Activated CD8-positive, alpha-beta memory T cell treated with anti-CD3 and anti-CD28 coated beads for 1 hour (primary cell): ENCODE data around the gene TLR2.
"Not testable (repeated sequence)": the region's sequence is repeated elsewhere in the genome, so short reads cannot be mapped to it uniquely, and the experiment has no call there.

Source experiments
- DNase-seq, 2 donors: peaks; one replicate each; pipeline ENCODE4 v3.0.0-alpha.2; 2020; ENCODE audit warnings: low read depth in 1 of 2; ENCODE audit errors: extremely low read depth in 1 of 2

Gene TLR2

DNA sequence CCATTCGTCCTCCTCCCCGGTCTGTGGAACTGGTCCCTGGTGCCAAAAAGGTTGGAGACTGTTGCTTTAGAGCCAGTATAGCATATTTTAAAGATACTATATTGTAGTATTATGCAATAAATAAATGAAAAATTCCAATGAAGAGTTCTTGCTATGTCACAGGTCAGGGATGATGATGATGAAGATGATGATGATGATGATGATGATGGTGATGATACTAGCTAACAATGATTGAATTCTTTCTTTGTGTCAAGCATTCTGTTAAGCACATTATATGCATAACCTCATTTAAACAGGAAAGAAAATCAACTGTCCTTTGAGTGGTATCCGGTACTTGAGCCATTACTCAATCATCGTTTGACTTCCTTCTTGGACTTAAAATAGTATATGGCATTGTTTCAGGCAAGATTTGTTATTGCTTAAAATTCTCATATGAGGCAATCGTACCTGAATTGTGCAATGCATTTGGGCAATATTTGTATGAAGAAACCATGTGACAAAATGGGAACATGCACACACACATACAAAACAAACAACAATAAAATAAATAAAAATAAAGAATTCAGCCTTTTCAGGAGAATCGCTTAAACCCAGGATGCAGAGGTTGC lies 22.8 kb upstream of the TLR2 start:
- DNase-seq, result no peak

DNA sequence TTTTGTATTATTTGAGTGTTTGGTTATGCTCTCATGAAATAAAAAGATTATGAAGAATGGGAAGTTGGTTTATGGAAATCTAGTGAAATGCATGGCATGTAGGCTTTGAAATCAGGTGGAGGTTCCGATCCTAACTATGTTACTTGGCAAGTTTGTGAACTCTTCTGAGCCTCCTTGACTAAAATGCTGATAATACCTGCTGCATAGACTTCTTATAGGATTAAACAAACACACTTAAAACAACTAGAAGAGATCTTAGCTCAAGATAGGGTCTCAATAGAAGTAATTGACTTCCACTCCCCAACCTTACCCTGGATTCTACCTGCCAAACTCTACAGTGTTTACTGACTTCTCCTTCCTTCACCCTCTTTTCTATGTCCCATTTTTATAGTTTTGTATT lies 22.2 kb upstream of the TLR2 start:
- DNase-seq, result no peak

DNA sequence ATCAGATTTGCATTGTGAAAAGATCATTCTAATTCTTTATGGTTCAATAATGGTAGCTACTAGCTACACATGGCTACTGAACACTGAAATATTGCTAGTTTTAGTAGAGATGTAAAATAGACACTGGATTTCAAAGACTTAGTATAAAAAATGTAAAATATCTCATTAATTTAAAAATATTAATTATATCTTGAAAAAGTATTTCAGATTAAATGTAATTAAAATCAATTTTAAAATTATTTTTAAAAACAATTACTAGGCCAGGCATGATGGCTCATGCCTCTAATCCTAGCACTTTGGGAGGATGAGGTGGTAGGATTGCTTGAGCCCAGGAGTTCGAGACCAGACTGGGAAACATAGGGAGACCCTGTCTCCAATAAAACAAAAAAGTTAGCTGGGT lies 20.4 kb upstream of the TLR2 start:
- no peak for DNase-seq

DNA sequence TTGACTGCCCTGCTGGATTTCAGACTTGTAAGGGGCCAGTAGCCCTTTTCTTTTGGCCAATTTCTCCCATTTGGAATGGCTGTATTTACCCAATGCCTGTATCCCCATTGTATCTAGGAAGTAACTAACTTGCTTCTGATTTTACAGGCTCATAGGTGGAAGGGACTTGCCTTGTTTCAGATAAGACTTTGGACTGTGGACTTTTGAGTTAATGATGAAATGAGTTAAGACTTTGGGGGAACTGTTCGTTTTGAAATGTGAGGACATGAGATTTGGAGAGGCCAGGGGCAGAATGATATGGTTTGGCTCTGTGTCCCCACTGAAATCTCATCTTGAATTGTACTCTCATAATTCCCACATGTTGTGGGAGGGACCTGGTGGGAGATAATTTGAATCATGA lies 17.6 kb upstream of the TLR2 start:
- DNase-seq, result not testable (repeated sequence)

DNA sequence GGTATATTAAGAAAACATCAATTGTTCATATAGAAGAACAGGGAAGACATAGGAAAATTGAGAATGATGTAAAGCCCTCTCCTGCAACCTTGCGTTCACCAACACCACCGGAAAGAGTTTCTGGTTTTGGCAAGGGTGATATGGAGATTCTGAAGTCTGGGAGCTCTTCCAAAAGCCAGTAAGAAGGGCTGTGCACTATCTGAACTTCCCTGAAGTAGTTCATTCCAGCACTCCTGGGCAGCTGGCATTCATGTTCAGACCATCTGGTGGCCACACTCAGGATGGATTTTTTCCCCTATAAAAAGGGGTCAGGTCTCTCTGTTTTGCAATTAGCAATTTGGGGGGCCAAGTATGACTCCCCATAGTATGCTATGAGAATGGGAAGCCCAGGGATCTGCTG lies 15.4 kb upstream of the TLR2 start:
- DNase-seq, result no peak

DNA sequence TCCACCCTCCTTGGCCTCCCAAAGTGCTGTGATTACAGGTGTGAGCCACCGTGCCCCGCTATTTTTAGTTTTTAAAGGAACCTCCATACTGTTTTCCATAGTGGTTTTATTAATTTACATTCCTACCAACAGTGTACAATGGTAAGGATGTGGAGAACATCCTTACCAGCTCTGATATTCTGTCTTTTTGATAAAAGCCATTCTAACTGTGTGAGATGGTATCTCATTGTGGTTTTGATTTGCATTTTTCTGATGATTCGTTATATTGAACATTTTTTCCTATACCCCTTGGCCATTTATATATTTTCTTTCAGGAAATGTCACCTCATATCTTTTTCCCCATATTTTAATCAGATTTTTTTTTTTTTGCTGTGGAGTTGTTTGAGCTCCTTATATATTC lies 14.2 kb upstream of the TLR2 start:
- DNase-seq, result no peak

DNA sequence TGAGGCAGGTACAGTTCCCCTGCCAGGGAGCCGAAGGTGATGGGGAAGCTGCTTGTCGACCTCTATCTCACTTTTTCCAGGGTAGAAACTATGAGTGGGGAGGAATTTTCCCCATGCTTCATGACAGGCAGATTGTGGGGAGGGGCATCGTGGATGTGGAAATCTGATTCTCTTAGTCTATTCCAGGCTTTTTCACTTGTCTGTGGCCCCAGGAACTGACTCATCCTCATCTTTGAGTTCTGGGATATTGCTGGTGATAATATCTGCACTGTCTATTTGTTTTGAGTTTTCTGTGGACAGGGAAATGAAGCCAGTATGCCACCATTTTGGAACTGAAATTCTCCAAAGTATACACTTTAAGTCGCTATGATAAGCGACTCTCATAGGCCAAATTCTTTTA lies 7.6 kb upstream of the TLR2 start:
- no peak for DNase-seq

DNA sequence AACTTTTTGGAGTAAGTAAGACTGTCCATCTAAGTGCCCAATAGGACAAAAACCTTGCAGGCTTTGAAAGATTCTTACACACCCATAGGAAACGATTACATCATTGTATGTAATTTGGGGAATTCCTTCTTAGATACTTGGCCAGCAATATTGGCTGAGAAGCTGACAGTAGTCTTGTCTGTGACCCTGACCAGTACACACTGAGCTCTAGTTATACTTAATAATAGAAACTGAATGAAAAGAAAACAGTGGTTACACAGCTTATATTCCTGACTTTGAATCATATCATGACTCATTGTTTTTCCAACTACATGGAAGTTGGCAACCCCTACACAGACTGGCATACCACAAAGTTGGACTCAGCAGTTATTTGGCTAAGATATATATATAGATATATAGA lies 7.1 kb upstream of the TLR2 start:
- no peak for DNase-seq

DNA sequence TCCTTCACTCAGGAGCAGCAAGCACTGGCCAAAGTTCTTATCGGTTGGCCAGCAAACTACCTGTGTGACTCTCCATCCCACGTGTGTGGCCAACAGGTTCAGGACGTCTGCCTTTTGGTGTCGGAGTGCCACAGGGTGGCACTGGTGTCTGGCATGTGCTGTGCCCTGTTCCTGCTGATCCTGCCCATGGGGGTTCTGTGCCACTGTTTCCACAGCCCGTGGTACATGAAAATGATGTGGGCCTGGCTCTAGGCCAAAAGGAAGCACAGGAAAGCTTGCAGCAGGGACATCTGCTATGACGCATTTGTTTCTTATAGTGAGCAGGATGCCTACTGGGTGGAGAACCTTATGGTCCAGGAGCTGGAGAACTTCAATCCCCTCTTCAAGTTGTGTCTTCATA lies 4.6 kb upstream of the TLR2 start:
- no peak for DNase-seq

DNA sequence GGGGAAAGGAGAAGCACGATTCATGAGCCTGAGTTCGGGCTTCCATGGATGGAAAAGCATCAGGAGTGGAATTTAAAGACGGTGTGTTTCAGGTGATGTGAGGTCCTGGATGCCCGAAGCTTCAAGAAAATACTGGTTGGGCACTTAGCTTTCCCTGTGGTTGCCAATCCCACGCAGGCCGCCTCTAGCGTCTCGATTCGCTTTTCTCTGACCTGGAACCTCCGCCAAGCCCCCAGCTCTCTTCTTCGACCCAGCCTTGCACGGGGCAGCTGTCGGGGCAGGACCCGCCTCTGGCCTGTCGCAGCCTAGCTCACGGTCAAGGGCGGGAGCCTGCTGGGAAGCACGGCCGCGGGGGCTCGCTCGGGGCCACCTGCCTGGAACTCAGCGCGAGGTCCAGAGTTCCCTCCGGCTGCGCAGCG lies 308 bp upstream of the TLR2 start:
- no peak for DNase-seq

DNA sequence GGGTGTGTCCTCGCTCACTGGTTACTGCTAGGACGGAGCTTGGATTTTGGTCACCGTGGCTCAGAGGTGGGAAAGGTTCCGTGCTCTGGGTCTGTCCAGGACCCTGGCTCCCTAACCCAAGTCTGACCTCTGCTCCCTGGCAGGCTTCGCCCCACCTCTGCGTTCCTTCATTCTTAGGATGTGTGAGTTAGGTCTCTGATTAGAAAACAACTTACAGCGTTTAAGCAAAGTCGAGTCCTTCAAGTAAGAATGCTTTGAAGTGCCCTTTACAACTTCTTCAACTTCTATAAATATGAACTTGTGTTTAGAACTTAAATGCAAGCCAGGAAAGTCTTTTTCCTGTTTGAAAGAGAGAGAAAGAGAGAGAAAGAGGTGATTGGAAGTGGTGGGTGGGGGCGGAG lies 891 bp downstream of the TLR2 start:
- DNase-seq, result no peak

DNA sequence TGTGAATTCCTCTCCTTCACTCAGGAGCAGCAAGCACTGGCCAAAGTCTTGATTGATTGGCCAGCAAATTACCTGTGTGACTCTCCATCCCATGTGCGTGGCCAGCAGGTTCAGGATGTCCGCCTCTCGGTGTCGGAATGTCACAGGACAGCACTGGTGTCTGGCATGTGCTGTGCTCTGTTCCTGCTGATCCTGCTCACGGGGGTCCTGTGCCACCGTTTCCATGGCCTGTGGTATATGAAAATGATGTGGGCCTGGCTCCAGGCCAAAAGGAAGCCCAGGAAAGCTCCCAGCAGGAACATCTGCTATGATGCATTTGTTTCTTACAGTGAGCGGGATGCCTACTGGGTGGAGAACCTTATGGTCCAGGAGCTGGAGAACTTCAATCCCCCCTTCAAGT lies 20.4 kb downstream of the TLR2 start:
- no peak for DNase-seq

DNA sequence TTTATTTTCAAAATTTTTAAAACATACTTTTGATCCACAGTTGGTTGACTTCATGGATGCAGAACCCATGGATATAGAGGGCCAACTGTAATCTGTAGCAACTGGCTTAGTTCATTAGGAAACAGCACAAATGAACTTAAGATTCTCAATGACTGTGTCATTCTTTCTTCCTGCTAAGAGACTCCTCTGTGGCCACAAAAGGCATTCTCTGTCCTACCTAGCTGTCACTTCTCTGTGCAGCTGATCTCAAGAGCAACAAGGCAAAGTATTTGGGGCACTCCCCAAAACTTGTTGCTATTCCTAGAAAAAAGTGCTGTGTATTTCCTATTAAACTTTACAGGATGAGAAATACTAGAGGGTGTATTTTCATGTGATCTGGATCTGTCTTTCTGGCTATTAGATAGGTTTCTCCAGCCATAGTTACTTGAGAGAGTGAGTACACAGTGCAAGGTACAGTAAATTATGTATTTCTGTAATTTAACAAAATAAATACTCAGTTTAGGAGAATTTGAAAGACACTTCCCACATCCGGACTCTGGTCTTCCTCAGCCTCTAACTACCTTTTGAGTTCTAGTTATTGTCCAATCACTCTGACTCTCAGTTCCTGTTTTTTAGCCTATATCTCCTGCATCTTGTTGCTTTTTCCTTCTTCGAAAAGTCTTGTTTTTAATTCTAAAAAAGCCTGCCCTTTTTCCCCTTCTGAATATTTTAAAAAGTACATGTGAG lies 21.8 kb downstream of the TLR2 start:
- no peak for DNase-seq

DNA sequence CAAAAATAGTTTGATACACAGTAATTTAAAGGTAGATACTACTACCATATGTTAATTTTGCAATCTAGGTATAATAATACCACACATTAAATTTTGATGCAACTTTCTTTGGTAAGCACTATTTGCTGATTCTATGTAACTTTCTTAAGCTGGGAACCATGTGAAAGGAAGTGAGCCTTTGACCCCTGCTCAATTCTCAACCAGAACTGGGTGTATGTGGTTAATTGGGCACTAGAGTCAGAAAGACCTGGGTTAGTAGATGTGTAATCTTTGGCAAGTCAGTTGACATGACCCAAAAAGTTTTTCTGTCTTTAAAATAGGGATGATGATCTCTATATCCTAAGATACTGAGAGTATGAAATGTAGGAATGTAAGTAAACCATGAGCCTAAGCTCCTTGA lies 22.4 kb downstream of the TLR2 start:
- no peak for DNase-seq

DNA sequence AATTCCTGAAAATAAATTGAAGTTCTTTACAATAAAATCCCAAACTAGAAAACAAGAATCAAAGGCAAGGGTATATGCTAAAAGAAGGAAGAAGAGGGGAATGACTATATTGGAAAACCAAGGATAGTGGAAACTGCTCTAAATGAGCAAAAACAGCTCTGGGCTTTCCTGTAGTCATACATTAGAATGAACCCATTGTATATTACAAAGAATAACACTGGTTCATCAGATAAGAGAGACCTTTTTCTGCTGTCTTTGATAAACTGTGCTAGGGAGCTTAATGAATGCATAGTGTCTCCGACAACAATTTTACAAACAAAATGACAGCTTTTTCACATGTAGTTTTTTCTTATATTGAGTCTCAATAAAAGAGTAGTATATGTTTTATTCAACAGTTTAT lies 26.6 kb downstream of the TLR2 start:
- no peak for DNase-seq

DNA sequence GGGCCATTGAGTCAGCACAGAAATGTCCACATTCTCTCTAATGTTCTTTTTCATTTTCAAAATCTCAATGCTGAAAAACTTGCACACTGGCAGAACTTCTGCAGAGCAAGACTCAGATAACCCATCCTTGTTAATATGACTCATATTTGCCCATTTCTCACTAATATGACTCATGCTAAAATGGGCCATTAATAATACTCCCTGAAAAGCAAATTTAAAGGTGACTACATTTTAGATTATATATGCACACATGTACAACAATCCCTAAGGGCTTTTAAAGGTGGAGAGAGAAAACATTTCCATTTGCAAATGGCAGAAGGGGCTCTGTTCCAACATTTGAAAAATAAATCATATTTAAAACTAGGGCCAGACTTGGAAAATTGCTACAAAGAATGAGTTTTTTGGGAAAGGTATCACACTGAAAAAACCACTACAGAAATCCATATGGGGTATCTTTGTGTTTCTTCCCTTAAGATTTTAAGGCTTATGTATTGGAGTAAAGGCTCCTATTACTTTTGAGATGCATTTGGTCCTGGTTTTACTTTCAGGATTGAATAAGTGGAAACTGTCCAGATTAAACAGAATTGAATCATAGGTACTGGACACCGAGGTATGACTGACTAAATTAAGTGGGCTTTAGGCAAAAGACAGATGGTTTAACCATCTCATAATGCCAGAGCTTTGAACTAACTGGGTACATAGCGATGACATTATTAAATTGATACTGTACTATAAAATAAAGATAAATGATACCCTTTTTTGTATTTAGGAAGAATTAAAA lies 30.0 kb downstream of the TLR2 start:
- no peak for DNase-seq

DNA sequence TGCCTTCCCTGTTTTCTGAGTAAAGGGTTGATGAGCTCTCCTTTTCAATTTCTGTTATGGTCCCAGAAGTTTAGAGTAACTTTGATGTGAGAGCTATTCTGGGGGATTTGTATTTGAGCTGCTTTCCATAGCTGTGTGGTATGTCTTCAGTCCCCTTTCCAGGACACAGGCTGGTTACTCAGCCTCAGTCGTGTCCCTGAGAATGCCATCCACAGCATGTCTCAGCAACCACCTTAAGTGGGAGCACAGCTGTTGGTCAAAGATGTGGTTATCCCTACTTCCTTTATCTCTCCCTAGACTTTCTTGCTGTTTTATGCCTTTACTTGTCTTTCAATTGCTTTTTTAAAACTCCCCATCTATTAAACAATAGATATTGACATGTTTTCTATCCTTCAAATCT lies 38.0 kb downstream of the TLR2 start:
- no peak for DNase-seq

DNA sequence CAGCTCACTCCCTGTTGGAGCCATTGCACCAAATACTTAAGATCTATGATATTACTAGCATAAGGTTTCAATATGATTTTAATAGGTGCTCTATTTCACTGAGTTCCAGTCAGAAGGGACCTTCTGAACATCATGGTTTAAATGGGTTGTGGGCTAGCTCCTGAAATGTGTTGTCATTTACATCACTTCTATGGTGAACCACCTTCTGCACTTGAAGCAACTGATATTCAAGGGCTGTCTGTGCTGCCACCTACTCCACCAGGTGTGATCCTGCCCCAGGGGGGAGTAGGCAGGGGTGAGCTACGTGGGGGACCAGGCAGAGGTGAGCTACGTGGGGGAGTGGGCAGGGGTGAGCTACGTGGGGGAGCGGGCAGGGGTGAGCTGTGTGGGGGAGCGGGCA lies 40.5 kb downstream of the TLR2 start:
- no peak for DNase-seq

DNA sequence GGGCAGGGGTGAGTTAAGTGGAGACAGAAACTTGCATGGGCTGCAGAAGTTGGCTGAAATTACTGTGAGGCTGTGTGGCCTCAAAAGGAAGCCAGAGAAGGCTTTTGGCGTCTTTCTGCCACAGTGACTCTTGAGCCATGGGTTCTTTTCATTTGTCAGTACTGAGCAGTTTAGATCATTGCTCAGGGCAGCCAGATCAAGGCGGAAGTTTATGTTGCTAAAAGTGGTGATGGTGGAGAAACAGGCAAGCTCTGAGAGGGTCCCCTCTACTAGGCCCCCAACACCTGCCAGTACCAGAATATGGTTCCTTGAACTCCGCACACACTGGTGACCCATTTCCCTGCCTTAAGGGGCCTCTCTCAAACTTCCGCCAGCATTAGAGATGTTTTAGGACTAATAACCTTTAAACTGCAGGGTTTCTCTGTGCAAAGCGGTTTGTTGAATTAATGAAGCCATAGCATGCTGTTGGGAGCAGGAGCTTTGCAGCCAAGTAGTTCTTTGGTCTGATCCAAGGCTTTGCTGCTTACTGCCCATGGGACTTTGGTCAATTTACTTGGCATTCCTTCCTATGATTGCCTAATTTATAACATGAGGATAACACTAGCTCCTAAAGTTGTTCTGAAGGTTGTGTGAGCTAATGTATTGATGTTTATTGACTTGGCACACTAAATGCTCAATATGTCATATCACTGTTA lies 41.2 kb downstream of the TLR2 start:
- DNase-seq, result no peak

DNA sequence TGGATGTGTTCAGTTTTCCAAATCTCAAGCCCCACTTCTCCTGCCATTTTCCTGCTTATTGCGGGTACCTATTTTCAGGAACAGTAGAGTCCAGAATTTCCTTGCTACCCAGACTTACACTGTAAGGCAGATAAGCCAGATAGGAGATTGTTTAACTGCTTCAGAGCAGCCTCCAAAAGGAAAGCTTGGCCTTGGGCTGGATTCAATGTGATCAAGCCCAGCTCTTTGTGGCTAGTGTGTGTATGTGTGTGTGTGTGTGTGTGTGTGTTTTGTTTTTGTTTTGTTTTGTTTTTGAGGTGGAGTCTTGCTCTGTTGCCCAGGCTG lies 41.7 kb downstream of the TLR2 start:
- no peak for DNase-seq

DNA sequence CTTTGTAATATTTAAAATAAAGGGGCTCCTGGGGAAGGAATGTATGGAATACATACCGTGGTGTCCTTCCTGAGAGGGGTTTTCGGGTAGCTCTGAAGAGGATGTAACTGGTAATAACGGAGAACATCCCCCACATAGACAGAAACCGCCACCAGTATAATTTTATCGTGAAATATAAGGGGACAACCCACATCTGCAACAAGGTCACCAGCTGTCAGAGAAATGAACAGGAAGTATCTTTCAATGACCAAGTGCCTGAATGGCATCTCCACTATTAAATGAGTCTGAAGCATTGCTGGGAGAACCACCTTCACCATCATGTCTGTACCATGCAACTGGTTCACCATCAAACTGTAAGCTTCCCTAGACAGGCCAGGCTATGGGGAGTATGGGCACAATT lies 44.1 kb downstream of the TLR2 start:
- DNase-seq, result no peak

DNA sequence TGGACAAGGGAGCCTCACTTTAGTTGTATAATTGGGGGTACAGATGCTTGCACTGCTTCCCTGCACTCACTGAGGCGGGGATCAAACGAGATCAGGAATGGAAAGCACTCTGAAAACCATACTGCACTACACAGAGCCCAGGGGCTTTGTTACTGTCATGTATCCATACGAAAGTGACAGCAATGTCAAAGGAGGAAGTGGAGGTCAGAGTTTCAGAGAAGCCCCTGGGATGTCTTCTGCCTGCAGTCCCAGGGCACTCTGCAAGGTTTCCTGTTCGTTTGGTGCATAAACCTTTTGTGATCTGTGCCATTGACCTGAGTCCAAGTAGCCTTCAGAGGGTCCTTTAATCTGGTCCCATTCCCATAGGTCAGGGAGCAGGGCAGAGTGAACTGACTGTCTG lies 44.6 kb downstream of the TLR2 start:
- no peak for DNase-seq
